Peyer's patch (tissue), 4 donors: ENCODE measurements around the gene LSM12. TPM values are rescaled to one million over a fixed set of nuclear protein-coding genes. Genes with fewer than 3 reads are reported as not detected.

Experiments used
- DNase-seq, 3 donors: peaks; one replicate each; pipeline ENCODE4 v3.0.0-alpha.2; 2017 to 2019
- H3K27ac ChIP-seq, 4 donors: fragments of 200-600 bp; sonication (generic); one replicate each; pipeline ENCODE4 v1.5.1; 2016 to 2019
- H3K27me3 ChIP-seq, 2 donors: fragments of 200-600 bp; sonication (generic); one replicate each; pipeline ENCODE4 v1.5.1; 2019
- H3K36me3 ChIP-seq, 3 donors: fragments of 200-600 bp; sonication (generic); one replicate each; pipeline ENCODE4 v1.5.1; 2016 to 2019
- H3K4me1 ChIP-seq, 4 donors: fragments of 200-600 bp; sonication (generic); one replicate each; pipeline ENCODE4 v1.5.1; 2016 to 2019
- H3K4me3 ChIP-seq, 4 donors: fragments of 200-600 bp; sonication (generic); 1 replicate in 3 of 4; 2 replicates in 1 of 4; pipeline ENCODE4 v1.5.1; 2016 to 2019; ENCODE audit warnings: mild to moderate bottlenecking in 1 of 4
- H3K9me3 ChIP-seq, 4 donors: fragments of 200-600 bp; sonication (generic); one replicate each; pipeline ENCODE4 v1.5.1; 2016 to 2019; ENCODE audit warnings: mild to moderate bottlenecking in 1 of 4
- CTCF ChIP-seq, 6 experiments: fragments of 450-650 bp in 4 of 6; fragments of 200-600 bp in 2 of 6; sonication (generic) in 1 of 6; IDR thresholded peaks; one replicate each; pipeline ENCODE4 v1.5.1; 2017 to 2019; ENCODE audit warnings: antibody characterized with exemption in 6 of 6, mild to moderate bottlenecking in 3 of 6, moderate library complexity in 1 of 6
- POLR2A ChIP-seq, 2 donors: fragments of 450-650 bp; IDR thresholded peaks; one replicate each; pipeline ENCODE4 v1.5.1; 2017; ENCODE audit warnings: antibody characterized with exemption in 2 of 2, mild to moderate bottlenecking in 2 of 2, moderate library complexity in 2 of 2
- total RNA-seq, 4 donors: library from RNA; depleted of rRNA; stranded (reverse); fragments of >200 nt; gene quantifications; one replicate each; pipeline ENCODE4 v1.1.0, GENCODE V29; 2016

Gene LSM12
- total RNA-seq, 4 donors from 2014 or later: 10.7 to 28.4 (median 26.1) TPM

GRCh38 chr17:44097110-44097958 is 30.9 kb upstream of the LSM12 start:
- peak overlapping the region; percentile 12 to 84 (median 70) for H3K27ac ChIP-seq
- H3K4me1 ChIP-seq: peaks cover 0 to 34% (median 3%) of the 10 kb centered on the region in 4 donors
- H3K36me3 ChIP-seq: peaks cover 0 to 16% (median 0%) of the 10 kb centered on the region in 3 donors
- DNase-seq: no peak
- H3K9me3 ChIP-seq: no peaks in the 10 kb centered on the region
- H3K27me3 ChIP-seq: no peaks in the 10 kb centered on the region
- no peak overlapping the region for H3K4me3 ChIP-seq
- TF ChIP-seq POLR2A (IDR thresholded peaks at IDR 0.05): no peak
- TF ChIP-seq CTCF (IDR thresholded peaks at IDR 0.05): no peak

GRCh38 chr17:44095647-44096496 is 29.4 kb upstream of the LSM12 start:
- Histone ChIP-seq H3K4me1 (peaks cover 0 to 34% (median 3%) of the 10 kb centered on the region in 4 donors), H3K27me3 (no peaks in the 10 kb centered on the region), H3K9me3 (no peaks in the 10 kb centered on the region), H3K36me3 (peaks cover 0 to 30% (median 0%) of the 10 kb centered on the region in 3 donors), H3K4me3 (peak overlapping the region in 2 of 4 donors; percentile 3 to 18), H3K27ac (peak overlapping the region; percentile 59 to 84 (median 70))
- TF ChIP-seq POLR2A (IDR thresholded peaks at IDR 0.05) (no peak), CTCF (IDR thresholded peaks at IDR 0.05) (no peak)
- DNase-seq: peak in 1 of 3 donors; percentile 58

- H3K36me3 ChIP-seq: peaks cover 0 to 36% (median 0%) of the 10 kb centered on the region in 3 donors
Measured at GRCh38 chr17:44095388-44095646, 28.8 kb upstream of the LSM12 start.

GRCh38 chr17:44094701-44095387 is 28.4 kb upstream of the LSM12 start:
- TF ChIP-seq POLR2A (IDR thresholded peaks at IDR 0.05): no peak
- TF ChIP-seq CTCF (IDR thresholded peaks at IDR 0.05): no peak

More at GRCh38 chr17:44095388-44095646, 28.8 kb upstream of the LSM12 start:
- no peak for DNase-seq
- TF ChIP-seq POLR2A (IDR thresholded peaks at IDR 0.05) (no peak), CTCF (IDR thresholded peaks at IDR 0.05) (no peak)
- no peaks in the 10 kb centered on the region for H3K27me3 ChIP-seq
- peaks cover 0 to 34% (median 3%) of the 10 kb centered on the region in 4 donors for H3K4me1 ChIP-seq
- H3K4me3 ChIP-seq: no peak overlapping the region
- H3K9me3 ChIP-seq: no peaks in the 10 kb centered on the region
- H3K27ac ChIP-seq: peak overlapping the region in 3 of 4 donors; percentile 63 to 84 (median 78)

GRCh38 chr17:44093231-44093900 is 26.9 kb upstream of the LSM12 start:
- no peaks in the 10 kb centered on the region for H3K9me3 ChIP-seq

More at GRCh38 chr17:44094701-44095387, 28.4 kb upstream of the LSM12 start:
- Histone ChIP-seq H3K4me1 (peaks cover 0 to 34% (median 3%) of the 10 kb centered on the region in 4 donors), H3K27ac (peak overlapping the region in 3 of 4 donors; percentile 63 to 84 (median 78)), H3K4me3 (no peak overlapping the region), H3K36me3 (peaks cover 0 to 39% (median 0%) of the 10 kb centered on the region in 3 donors), H3K9me3 (no peaks in the 10 kb centered on the region), H3K27me3 (no peaks in the 10 kb centered on the region)
- no peak for DNase-seq

More at GRCh38 chr17:44093231-44093900, 26.9 kb upstream of the LSM12 start:
- Histone ChIP-seq H3K4me3 (no peak overlapping the region), H3K27me3 (no peaks in the 10 kb centered on the region), H3K4me1 (peaks cover 0 to 34% (median 3%) of the 10 kb centered on the region in 4 donors), H3K27ac (no peak overlapping the region), H3K36me3 (peaks cover 0 to 50% (median 0%) of the 10 kb centered on the region in 3 donors)
- no peak for DNase-seq
- TF ChIP-seq POLR2A (IDR thresholded peaks at IDR 0.05): no peak
- no peak for TF ChIP-seq CTCF (IDR thresholded peaks at IDR 0.05)
